ENCODE measurements around the gene MBD4.
"Not testable (repeated sequence)": the region's sequence is repeated elsewhere in the genome, so short reads cannot be mapped to it uniquely, and the experiment has no call there.

MBD4 gene

DNA sequence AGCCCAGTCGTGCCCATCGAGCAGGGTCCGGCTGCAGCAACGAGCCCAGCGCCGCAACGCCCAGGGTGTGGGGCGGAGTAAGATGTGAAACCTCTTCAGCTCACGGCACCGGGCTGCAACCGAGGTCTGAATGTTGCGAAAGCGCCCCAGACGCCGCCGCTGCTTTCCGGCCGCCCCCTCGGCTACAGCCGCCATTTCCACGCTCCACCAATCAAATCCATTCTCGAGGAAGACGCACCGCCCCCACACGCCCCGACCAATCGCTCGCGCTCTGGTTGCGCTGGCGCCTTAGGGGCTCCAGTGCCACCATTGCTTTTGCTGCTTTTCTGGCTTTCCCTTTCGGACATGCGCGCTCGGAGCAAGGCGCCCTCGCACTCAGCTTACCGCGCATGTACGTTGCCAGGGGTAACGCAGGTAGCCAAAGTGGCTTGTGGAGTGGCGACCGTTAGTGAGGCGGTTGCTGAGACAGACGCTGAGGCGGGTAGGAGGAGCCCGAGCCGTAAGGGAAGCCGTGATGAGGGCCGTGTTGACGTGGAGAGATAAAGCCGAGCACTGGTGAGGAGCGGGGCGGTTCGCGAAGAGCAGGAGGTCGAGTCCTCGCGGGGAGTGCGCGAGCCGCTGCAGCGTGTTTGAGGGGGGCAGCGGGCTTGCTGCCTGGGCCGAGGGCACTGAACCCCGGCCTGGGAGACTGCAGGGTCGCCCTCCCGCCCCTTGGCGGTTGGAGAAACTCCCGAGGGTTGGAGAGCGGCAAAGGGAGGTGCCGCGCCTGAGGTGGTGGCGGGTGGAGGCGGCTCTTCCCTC is at the start of gene MBD4, which contains the start of gene IFT122:
MBD4 (minus strand) TSS at position 132 of the 801 bp plus-strand sequence; CDS start at position 17, 115 bp downstream.
IFT122 (plus strand) TSS at position 408 of the 801 bp plus-strand sequence; CDS start at position 515, 107 bp downstream.
- DNase-seq: peak; percentile 99

DNA sequence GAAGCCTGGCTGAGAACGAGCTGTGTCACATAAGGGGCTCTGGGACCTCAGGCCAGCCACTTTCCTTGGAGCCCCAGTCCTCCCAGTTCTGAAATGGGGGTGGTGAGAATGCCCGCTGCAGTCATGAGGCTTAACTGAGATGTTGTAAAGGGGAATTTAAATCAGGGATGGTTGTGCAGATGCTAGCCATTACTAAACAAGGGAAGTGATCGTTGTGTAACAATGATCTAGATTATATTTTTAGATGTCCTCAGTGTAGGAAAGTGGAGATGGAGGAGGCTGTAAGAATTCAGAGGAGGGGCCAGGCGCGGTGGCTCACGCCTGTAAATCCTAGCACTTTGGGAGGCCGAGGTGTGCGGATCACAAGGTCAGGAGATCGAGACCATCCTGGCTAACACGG is 49.5 kb upstream of the MBD4 start:
- not testable (repeated sequence) for DNase-seq

DNA sequence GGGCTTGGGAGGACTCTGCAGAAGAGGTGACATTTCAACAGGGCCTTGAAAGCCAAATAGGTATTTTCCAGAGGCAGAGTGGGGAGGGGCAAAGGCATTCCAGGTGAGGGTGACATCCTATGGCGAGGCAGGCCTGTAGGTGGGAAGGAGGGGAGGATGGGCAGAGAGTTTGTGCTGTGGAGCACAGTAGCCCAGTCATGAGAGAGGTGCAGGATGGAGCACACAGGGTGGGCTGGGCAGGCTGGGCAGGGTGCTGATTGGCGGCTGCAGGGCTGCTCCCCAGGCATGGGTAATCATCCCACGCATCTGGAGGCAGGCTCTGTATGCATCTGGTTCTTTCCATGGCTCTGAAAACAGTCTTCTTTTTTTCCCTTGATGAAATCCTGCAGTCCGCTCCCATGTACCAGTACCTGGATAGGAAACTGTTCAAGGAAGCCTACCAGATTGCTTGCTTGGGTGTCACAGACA is 48.2 kb upstream of the MBD4 start:
- not testable (repeated sequence) for DNase-seq

DNA sequence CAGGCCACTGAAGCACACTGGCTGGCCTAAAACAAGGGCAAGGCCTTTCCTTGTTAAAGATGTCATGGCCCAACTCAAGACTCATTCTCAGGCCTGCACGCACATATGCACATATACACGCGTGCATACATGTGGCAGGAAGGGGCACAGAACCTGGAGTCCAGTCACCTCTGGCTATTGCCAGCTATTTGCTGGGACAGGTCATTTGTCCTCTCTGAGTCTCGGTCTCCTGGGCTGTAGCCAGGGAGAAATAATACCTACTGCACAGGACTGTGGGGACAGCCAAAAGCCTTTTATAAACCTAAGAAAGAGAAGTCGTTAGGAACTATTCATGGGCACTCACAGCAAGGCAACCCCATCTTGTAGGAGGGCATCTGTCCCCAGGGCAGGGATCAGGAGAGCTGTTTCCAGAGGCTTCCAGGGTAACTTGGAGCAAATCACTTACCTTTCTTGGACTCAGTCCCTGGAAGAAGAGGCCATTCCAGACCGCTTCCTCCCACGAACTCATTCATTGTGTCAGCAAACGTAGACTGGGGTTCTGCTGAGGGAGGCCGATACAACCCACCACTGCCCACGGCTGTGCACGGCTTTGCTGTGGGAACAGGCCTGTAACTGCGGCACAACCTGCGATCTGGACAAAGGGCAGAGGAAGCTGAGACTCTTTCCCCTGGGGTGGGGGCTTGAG is 47.6 kb upstream of the MBD4 start:
- no peak for DNase-seq

DNA sequence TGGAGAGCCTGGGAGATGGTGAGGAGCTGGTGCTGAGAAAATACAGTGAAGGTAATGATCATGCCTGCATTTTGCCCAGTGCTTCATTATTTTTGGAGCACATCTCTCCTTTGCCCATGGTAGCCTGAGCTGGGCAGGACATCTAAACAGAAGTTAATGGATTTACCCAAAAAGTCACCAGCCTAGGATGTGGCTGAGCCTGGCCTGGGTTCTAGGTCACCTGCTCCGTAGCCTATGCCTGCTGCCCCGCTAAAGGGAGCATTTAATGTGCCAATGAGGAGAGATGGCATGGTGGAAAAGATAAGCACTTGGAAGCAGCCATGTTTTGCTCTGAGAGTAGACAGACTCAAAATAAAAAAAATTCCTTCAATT is 46.9 kb upstream of the MBD4 start:
- DNase-seq: no peak

DNA sequence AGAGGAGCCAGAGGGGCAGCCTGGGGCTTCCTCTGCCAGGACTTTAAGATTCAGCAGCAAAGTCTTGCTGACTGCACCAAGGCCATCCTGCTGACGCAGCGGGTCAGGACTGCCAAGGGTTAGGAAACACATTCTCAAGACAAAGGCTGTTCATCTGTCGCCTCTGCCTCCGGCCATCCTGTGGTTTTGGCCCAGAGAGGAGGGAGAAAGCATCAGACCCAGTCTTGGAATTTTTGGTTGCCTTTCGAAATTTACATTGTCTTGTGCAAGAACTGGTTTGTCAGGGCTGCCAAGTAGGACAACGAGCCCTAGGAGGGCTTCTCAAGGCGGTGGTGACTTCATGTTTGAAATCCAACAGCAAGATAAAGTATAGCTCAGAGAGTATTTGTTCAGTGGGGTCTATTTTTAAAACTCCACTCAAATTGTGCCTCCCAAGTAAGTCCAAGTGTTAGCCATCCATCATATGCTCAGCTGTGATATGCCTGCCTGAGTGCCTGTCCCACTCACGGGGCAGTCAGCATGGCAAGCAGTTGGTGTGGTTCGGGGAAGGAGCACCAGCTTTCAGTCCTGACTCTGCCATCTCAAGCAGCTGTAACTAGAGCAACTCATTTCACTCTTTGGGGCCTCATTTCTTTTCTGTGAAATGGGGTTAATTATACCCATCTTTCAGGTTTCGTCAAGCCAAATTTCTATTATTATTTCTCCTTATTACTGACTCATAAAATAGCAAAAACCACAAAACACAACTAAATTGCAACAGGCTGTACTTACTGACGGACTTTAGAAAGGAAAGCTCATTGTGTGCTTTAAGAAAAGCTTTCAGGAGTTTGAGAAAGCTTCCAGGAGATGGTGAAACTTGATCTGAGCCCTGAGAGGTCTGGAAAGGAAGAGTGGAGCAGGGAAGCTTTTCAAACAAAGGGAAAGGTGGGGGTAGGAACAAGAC is 46.2 kb upstream of the MBD4 start:
- DNase-seq: no peak

DNA sequence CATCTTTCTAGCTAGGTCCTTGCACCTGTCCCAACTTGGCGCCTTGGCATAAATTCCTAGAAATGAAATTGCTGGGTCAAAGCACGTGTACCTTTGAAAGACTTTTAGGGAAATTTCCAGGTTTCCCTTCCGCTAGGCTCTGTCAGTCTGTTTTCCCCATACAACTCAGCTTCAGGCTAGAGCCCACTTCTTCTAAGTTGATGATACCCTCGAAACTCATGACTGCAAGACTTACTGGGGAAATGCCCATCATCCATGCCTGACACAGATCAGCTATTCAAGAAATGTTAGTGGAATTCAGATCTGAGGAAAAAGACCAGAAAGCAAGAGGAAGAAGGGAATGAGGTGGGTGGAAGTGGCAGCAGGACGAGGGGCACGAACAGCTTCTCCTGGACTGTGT is 45.4 kb upstream of the MBD4 start:
- not testable (repeated sequence) for DNase-seq

DNA sequence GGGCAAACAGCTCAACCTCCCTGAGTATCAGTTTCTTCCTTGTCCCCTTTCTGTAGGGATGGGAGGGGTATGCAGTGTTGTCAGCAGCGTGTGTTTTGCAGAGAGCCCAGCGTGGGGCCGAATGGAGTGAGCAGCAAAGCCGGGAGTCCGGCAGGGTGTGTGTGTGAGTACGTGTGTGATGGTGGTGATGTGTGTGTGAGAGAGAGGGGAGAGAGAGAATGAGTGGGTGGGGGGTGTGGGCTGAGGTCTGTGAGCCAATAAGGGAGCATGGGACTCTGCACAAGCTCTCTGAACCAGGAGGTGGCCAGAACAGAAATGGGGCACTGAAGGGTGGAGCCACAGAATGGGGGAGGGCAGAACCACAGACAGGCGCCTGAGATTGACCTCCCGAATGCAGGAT is 44.1 kb upstream of the MBD4 start:
- DNase-seq: no peak

DNA sequence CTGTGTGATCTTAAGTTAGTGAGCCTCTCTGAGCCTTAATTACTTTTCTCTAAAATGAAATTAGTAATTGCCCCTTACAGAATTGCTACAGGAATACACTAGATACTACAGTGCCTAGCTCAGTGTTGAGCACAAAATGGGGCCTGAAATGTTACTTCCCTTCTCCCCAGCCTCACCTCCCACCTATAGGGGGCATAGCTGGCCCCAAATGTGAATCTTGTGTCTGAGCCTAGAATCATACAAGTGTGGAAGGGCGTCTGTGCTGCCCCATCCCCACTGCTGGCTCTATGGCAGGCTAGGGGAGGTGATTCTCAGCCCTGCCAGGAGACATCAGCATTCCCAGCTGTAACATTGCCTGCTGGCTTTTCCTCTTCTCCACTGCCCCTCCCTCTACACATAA is 43.0 kb upstream of the MBD4 start:
- no peak for DNase-seq

DNA sequence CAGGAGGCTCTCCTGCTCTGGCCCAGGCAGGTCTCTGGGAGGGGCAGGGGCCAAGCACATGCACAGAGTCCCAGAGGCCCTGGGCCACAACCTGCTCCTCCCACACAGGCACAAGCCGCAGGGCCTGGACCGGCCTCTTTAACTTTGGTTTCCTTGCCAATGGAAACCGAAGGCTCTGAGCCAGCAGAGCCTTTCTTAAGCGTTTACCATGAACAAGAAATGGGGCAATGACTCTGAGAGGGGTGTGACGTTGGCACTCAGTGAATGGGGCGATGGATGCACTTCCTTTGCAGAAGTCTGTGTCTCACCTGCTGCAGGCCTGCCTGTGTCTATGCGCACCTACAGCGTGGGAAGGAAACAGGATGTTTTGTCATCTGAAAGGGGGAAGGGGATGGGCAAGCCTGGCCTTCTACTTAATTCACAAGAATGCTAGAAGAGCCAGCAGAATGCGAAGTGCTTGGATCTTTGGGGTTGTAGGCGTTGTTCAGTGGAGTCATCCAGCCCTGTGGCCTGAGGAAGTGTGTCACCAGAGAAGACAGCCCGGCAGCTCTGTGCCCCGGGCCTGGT is 42.1 kb upstream of the MBD4 start:
- peak; percentile 23 for DNase-seq

DNA sequence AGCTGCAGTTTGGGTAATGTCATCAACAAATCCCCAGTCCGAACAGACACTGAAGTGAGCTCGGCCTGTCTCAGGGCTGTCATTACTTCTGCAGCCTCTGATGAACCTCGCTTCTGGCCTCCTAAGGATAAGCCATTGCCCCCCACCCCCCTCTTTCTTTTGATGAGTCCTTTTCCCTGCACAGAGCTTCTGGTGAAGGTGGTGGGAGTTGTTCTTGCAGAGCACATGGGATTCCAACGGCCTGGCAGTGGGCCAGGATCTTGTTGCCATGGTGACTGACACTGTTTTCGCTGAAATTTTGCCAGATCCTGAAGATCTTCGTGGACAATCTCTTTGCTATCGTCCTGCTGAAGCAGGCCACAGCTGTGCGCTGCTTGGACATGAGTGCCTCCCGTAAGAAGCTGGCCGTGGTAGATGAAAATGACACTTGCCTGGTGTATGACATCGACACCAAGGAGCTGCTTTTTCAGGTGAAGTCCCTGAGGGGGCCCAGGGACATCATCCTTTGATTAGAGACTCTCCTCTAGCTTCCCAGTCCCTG is 41.5 kb upstream of the MBD4 start:
- not testable (repeated sequence) for DNase-seq

DNA sequence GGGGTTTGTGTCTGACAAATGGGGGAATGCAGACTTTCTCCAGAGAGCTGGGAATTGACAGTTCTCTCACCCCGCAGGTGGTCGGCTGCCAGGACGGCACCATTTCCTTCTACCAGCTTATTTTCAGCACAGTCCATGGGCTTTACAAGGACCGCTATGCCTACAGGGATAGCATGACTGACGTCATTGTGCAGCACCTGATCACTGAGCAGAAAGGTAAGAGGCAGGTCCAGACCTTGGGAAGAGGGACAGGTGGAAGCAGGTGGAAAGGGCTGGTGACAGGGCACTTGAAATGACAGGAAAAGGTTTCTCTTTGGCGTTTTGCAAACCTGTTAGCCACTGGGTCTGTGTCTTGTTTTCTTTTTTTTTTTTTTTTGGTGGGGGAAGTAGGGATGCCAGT is 36.8 kb upstream of the MBD4 start:
- no peak for DNase-seq

DNA sequence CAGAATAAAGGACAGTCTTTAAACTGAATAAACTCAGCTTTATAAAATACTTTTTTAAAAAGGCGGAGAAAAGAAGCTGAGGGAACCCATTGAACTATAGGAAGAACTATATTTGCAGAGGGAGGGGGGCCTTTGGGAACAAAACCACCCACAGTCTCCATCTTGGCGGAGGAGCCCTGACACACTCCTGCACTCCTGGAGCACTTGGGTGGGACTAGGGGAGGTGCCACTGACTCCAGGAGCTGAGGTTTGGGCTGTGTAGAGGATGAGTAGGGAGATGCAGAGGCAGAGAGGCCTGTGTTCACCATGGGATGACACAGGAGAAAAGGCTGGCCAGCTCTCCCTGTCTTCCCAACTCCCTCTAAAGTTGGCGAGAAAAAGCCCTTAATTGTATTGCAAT is 36.1 kb upstream of the MBD4 start:
- no peak for DNase-seq

DNA sequence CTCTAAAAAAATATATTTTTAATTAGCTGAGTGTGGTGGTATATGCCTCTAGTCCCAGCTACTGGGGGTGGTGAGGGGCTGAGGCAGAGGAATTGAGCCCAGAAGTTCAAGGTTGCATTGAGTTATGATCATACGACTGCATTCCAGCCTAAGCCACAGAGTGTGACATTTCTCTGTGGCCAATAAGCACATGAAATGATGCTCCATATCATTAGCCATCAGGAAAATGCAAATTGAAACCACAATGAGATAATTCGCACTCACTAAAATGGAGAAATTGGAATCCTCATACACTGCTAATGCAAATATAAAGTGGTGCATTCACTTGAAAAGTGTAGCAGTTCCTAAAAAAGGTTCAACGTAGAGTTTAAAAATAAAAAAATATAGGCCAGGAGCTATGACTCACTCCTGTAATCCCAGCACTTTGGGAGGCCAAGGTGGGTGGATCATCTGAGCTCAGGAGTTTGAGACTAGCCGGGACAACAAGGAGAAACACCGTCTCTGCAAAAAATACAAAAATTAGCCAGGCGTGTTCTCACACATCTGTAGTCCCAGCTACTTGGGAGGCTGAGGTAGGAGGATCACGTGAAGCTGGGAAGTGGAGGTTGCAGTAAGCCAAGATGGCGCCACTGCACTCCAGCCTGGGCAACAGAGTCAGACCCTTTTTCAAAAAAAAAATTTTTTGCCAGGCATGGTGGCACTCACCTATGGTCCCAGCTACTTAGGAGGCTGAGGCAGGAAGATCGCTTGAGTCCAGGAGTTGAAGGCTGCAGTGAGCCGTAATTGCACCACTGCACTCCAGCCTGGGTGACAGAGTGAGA is 35.4 kb upstream of the MBD4 start:
- no peak for DNase-seq

DNA sequence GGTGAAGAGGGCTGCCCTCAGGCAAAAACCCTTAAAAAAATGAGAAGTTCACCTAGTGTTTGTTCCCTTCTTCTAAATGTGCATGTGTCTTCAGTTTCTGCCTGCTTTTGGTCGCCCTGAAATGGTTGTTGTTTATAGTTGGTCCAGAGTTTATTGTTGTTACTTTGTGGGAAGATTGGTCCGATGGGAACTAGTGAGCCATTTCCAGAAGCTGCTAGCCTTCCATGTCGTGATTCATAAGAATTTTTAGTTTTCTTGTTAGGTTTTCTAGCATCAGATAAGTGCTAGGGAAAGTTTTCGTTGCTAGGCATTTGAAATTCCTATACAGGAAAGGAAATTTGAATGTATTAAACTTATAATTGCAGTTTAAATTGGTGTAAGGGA is 34.0 kb upstream of the MBD4 start:
- DNase-seq: no peak

DNA sequence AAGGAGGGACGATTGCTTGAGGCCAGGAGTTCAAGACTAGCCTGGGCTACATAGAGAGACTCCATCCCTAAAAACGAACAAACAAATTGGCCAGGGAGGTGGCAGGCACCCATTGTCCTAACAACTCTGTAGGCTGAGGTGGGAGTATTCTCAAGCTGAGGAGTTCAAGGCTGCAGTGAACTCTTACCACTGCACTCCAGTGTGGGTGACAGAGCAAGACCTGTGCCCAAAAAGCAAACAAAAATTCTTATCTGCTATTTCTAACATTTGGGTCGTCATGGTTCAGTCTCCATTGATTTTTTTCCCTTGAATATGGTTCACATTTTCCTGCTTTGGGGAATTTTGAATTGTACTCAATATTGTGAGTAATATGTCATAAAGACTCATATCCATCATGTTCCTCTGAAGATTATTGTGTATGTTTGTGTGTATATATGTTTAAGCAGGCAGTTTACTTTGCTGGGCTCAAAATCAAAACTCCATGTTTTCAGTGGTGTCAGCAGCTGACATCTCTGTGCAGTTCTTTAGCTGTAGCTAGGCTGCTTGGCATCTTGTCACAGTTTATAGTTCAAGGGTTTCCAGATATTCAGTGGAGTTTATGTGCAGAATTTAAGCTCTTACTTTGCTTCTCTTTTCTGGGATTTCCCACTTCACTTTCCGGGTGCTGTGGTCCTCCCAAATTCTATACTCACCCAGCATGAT is 33.5 kb upstream of the MBD4 start:
- DNase-seq: no peak

DNA sequence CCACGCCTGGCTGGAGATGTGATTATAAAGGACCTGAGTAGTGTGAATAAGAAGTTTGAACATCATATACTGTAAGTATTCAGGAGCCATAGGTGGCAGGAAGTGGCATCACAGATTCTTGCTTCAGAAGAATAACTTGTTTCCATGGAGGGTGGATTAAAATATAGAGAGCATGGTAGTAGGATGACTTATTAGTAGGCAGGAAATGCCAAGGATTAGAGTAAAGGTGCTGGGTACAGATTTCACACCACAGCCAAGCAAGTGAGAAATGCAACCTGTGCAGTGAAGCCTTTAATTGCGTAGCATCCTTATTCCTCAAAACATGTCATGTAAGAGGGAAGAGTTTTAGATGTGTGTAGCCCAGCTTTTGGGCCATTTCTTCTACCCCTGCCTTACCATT is 31.1 kb upstream of the MBD4 start:
- DNase-seq: no peak

DNA sequence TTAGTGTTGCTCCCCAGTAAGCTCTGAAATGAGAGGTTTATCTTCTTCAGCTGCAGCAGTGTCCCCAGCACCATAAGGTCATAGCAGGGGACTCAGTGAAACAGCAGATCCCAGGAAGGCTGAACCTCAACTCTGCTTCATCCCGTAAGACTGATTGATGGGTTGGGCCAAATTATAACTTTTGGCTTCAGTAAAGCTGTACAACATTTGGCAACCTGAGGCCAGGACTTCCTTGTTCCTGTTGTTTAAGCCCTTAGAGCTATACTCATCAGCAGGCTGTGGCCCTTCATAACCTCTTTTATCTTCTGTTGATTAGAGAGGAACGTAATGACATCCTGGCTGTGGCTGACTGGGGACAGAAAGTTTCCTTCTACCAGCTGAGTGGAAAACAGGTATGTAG is 29.3 kb upstream of the MBD4 start:
- DNase-seq: no peak

DNA sequence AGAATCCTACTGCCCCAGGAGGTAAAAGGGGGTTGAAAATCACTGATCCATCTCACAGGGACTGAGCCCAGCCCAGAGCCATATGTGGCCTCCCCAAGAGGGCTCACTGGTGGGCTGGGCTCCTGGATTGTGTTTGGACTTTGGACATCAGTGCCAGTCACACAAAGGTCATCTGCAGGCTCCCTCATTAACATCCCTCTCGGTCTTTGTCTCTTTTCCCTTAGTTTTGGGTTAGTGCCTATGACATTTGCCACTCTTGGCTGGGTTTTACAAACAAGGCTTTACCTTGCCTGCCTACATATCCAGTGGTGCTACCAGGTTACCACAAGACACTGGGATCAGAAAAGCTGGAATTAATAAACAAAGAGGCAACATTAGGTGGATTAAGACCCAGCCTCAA is 28.2 kb upstream of the MBD4 start:
- no peak for DNase-seq

DNA sequence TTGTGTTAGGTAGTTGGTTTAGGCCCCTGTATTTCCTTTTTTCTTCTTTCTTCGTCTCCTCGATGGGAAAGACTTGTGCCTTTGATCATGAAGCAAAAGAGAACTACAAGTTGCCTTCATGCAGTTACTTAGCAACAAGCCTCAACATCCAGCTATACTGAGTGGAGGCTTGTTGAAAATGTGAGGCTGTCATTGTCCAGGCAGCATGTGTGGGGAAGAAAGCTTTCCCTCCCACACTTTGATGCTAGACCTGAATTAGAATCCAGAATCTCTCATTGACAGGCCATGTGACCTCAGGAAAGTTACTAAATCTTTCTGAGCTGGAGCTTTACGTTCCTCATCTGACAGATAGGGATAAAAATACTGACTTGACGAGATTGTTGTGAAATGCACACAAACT is 24.0 kb upstream of the MBD4 start:
- DNase-seq: no peak

DNA sequence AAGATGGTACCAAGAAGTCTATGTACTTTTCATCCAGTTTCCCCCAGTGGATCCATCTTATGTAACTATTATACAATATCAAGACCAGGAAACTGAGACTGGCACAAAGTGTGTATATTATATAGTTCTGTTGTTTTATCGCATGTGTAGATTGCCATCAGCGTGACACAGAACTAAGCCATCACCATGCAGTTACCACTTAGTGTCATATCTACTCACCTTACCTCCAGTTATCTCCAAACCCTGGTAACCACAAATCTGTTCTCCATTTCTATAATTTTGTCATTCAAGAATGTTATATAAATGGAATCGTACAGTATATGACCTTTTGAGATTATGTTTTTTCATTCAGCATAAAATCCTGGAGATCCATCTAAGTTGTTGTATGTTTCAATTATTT is 23.3 kb upstream of the MBD4 start:
- DNase-seq: no peak
